Astrocyte (in vitro differentiated cells and primary cell): ENCODE measurements around the gene TRERF1. TPM values are rescaled to one million over a fixed set of nuclear protein-coding genes. Genes with fewer than 3 reads are reported as not detected.

Experiments used
- DNase-seq: peaks from one replicate; pipeline ENCODE4 v3.0.0-alpha.2; 2010; ENCODE audit warnings: low read depth
- FAIRE-seq: peaks from 2 replicates; lab custom pipeline; 2011; peaks lifted over from hg19 to GRCh38; lab: Jason Lieb, UNC
- H2AFZ ChIP-seq: 2 replicates; pipeline ENCODE4 v1.6.0; 2012; ENCODE audit warnings: low read depth, low read length, inconsistent platforms
- H3K27ac ChIP-seq: 2 replicates; pipeline ENCODE4 v1.5.1; 2011; ENCODE audit warnings: low read depth, low read length, inconsistent platforms
- H3K27me3 ChIP-seq: 2 replicates; pipeline ENCODE4 v1.6.0; 2011; ENCODE audit warnings: low read length, inconsistent platforms; ENCODE audit not compliant: insufficient read depth
- H3K36me3 ChIP-seq: 2 replicates; pipeline ENCODE4 v1.5.1; 2011; ENCODE audit warnings: low read length, inconsistent platforms; ENCODE audit not compliant: insufficient read depth
- H3K4me1 ChIP-seq: 2 replicates; pipeline ENCODE4 v1.5.1; 2011; ENCODE audit warnings: low read length, inconsistent platforms; ENCODE audit not compliant: insufficient read depth
- H3K4me2 ChIP-seq: 2 replicates; pipeline ENCODE4 v1.6.0; 2012; ENCODE audit warnings: low read length, inconsistent platforms
- H3K4me3 ChIP-seq: 2 replicates; pipeline ENCODE4 v1.5.1; 2011; ENCODE audit warnings: low read depth, mild to moderate bottlenecking, low read length, inconsistent platforms; ENCODE audit not compliant: insufficient read depth
- H3K79me2 ChIP-seq: 2 replicates; pipeline ENCODE4 v1.6.0; 2012; ENCODE audit warnings: mild to moderate bottlenecking, low read length, inconsistent platforms; ENCODE audit not compliant: insufficient read depth
- H3K9ac ChIP-seq: 2 replicates; pipeline ENCODE4 v1.6.0; 2012; ENCODE audit warnings: mild to moderate bottlenecking, low read length, inconsistent platforms
- H3K9me3 ChIP-seq: 2 replicates; pipeline ENCODE4 v1.5.1; 2012; ENCODE audit warnings: low read depth, mild to moderate bottlenecking, low read length, inconsistent platforms; ENCODE audit not compliant: insufficient read depth
- H4K20me1 ChIP-seq: 2 replicates; pipeline ENCODE4 v1.6.0; 2012; ENCODE audit warnings: low read length, inconsistent platforms; ENCODE audit not compliant: insufficient read depth
- H3K27ac Mint-ChIP-seq: one replicate; pipeline ENCODE4 v1.8.0; 2021; ENCODE audit warnings: mild to moderate bottlenecking, mixed read lengths; ENCODE audit not compliant: unreplicated experiment
- H3K27me3 Mint-ChIP-seq: one replicate; pipeline ENCODE4 v1.8.0; 2021; ENCODE audit warnings: low read depth, mixed read lengths; ENCODE audit not compliant: unreplicated experiment
- H3K36me3 Mint-ChIP-seq: one replicate; pipeline ENCODE4 v1.8.0; 2021; ENCODE audit warnings: low read depth, mixed read lengths; ENCODE audit not compliant: unreplicated experiment
- H3K4me1 Mint-ChIP-seq: one replicate; pipeline ENCODE4 v1.8.0; 2021; ENCODE audit warnings: low read depth, mixed read lengths; ENCODE audit not compliant: unreplicated experiment
- H3K4me3 Mint-ChIP-seq: one replicate; pipeline ENCODE4 v1.8.0; 2021; ENCODE audit warnings: mild to moderate bottlenecking, moderate library complexity, mixed read lengths; ENCODE audit not compliant: unreplicated experiment
- H3K9me3 Mint-ChIP-seq: one replicate; pipeline ENCODE4 v1.8.0; 2021; ENCODE audit warnings: mild to moderate bottlenecking, mixed read lengths; ENCODE audit not compliant: unreplicated experiment
- EZH2 ChIP-seq: IDR thresholded peaks from 2 replicates; pipeline ENCODE4 v1.6.1; 2012; ENCODE audit warnings: mild to moderate bottlenecking, low read length, inconsistent platforms; ENCODE audit not compliant: insufficient read depth
- total RNA-seq: library from RNA; stranded (reverse); gene quantifications from 2 replicates; pipeline ENCODE4 v1.2.1, GENCODE V29; 2021
- TF ChIP-seq, protein P1 (sequence below): IDR thresholded peaks from 2 replicates; pipeline ENCODE4 v1.5.1; 2011; ENCODE audit warnings: low read depth, mild to moderate bottlenecking, inconsistent platforms, low read length, moderate library complexity; ENCODE audit not compliant: insufficient read depth

The TRERF1 gene
- total RNA-seq, 1 donor from 2014 or later = 8.6 TPM

DNA sequence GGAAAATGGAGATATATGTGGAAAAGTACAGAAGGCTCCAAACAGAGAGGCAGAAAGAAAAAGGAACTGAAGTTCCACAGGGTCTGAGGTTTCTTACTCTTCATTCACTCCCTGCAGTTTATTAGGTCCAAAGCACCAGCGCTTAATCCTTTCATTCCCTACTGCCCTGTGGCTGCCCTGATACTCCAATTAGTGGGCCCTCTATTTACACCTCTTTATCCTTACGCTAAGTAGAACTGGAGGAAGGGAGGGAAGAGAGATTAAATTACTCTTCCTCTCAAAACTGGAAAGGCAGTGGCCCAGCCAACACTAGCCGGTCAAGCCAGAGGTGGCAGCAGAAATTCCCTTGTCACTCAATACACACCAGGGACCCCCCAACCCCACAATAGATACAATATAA lies 20.4 kb downstream of the TRERF1 start:
- H3K79me2 ChIP-seq = peaks cover 18% of the 10 kb centered on the region

DNA sequence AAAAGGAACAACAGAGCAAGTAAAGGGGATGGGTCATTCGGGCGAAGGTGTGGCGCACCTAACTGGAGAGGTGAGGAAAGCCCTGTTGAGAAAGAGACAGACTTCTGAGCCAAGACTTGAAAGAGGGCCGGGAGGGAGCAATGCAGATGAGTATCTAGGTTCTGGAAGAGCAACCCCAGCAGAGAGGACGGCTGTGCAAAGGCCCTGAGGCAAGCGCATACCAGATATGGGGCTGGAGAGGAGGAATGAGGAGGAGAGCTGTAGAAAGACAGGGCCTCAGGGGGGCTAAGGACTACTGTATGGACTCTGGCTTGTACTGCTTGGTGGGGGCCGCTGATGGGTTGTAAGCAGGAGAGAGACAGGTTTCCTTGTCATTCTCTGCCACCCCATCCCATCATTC lies 21.9 kb downstream of the TRERF1 start:
- no peak overlapping the region for H3K4me2 ChIP-seq
- FAIRE-seq (no peak), DNase-seq (no peak)
- Mint-ChIP-seq H3K4me3 (no peak overlapping the region), H3K4me1 (peaks cover 16% of the 10 kb centered on the region), H3K27ac (no peak overlapping the region), H3K36me3 (peaks cover 22% of the 10 kb centered on the region), H3K27me3 (no peaks in the 10 kb centered on the region), H3K9me3 (peaks cover 6% of the 10 kb centered on the region)
- H3K9ac ChIP-seq = no peak overlapping the region
- H3K27ac ChIP-seq = no peak overlapping the region
- TF ChIP-seq EZH2 = no peak
- H3K4me1 ChIP-seq = no peaks in the 10 kb centered on the region
- peaks cover 12% of the 10 kb centered on the region for H4K20me1 ChIP-seq
- H3K4me3 ChIP-seq = no peak overlapping the region
- no peaks in the 10 kb centered on the region for H3K36me3 ChIP-seq
- H3K79me2 ChIP-seq = peaks cover 14% of the 10 kb centered on the region
- H3K27me3 ChIP-seq = no peaks in the 10 kb centered on the region
- H2AFZ ChIP-seq = no peak overlapping the region
- peaks cover 7% of the 10 kb centered on the region for H3K9me3 ChIP-seq

More for the DNA sequence above, 20.4 kb downstream of the TRERF1 start:
- DNase-seq (no peak), FAIRE-seq (no peak)
- H3K4me1 ChIP-seq = no peaks in the 10 kb centered on the region
- peaks cover 7% of the 10 kb centered on the region for H3K9me3 ChIP-seq
- H3K36me3 ChIP-seq = no peaks in the 10 kb centered on the region
- no peak overlapping the region for H3K9ac ChIP-seq
- H2AFZ ChIP-seq = no peak overlapping the region
- Mint-ChIP-seq H3K4me1 (peaks cover 15% of the 10 kb centered on the region), H3K27ac (no peak overlapping the region), H3K27me3 (no peaks in the 10 kb centered on the region), H3K9me3 (peaks cover 6% of the 10 kb centered on the region), H3K36me3 (peaks cover 20% of the 10 kb centered on the region), H3K4me3 (no peak overlapping the region)
- TF ChIP-seq EZH2 = no peak
- TF ChIP-seq, protein P1, sequence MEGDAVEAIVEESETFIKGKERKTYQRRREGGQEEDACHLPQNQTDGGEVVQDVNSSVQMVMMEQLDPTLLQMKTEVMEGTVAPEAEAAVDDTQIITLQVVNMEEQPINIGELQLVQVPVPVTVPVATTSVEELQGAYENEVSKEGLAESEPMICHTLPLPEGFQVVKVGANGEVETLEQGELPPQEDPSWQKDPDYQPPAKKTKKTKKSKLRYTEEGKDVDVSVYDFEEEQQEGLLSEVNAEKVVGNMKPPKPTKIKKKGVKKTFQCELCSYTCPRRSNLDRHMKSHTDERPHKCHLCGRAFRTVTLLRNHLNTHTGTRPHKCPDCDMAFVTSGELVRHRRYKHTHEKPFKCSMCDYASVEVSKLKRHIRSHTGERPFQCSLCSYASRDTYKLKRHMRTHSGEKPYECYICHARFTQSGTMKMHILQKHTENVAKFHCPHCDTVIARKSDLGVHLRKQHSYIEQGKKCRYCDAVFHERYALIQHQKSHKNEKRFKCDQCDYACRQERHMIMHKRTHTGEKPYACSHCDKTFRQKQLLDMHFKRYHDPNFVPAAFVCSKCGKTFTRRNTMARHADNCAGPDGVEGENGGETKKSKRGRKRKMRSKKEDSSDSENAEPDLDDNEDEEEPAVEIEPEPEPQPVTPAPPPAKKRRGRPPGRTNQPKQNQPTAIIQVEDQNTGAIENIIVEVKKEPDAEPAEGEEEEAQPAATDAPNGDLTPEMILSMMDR = no peak
- H3K27me3 ChIP-seq = no peaks in the 10 kb centered on the region
- no peak overlapping the region for H3K4me3 ChIP-seq
- peaks cover 2% of the 10 kb centered on the region for H4K20me1 ChIP-seq
- H3K4me2 ChIP-seq = no peak overlapping the region
- H3K27ac ChIP-seq = no peak overlapping the region

DNA sequence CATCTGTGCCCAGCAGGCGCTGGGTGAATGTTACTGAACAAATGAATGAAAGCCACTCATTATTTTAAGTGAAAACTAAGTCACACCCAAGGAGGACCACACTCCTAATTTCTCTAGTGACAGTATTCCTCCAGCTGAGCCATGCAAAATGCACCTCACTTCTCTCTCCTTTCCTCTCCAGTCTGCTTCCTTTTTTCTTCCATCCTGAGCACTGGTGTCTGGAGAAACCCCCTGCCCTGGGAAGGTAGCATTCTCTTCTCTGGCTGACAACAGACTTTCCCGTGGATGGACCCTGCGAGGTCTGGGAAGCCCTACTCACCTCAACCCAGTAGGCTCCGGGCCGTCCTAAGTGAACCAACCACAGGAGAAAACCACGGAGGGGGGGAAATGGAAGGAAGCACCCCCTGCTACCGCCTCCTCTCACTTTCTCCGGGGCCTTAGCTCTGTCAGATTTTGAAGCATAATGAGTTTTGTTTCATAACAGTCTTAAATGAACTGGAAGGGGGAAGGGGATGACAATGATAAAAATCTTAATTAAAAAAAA lies 22.6 kb downstream of the TRERF1 start:
- Mint-ChIP-seq H3K4me3 (peak overlapping the region; percentile 57), H3K9me3 (peaks cover 6% of the 10 kb centered on the region), H3K4me1 (peaks cover 18% of the 10 kb centered on the region), H3K36me3 (peaks cover 20% of the 10 kb centered on the region), H3K27ac (peak overlapping the region; percentile 41), H3K27me3 (no peaks in the 10 kb centered on the region)
- no peak overlapping the region for H3K4me3 ChIP-seq
- no peak overlapping the region for H3K27ac ChIP-seq
- peaks cover 7% of the 10 kb centered on the region for H3K9me3 ChIP-seq
- H3K9ac ChIP-seq = no peak overlapping the region
- H3K36me3 ChIP-seq = no peaks in the 10 kb centered on the region
- H2AFZ ChIP-seq = no peak overlapping the region
- DNase-seq (no peak), FAIRE-seq (no peak)
- TF ChIP-seq, protein P1 = no peak
- no peak for TF ChIP-seq EZH2
- peaks cover 17% of the 10 kb centered on the region for H4K20me1 ChIP-seq
- H3K27me3 ChIP-seq = no peaks in the 10 kb centered on the region
- no peaks in the 10 kb centered on the region for H3K4me1 ChIP-seq
- H3K79me2 ChIP-seq = peaks cover 14% of the 10 kb centered on the region
- no peak overlapping the region for H3K4me2 ChIP-seq
